Natural killer cell (primary cell): ENCODE measurements around the gene LSM3. TPM values are rescaled to one million over a fixed set of nuclear protein-coding genes. Genes with fewer than 3 reads are reported as not detected.

Experiments
- ATAC-seq, 3 donors: fragments of 150-1000 bp in 2 of 3; fragments of 200-7000 bp in 1 of 3; cut with Tn5 transposase; 1 replicate in 1 of 3; 2 replicates in 2 of 3; pipeline ENCODE4 v1.10.0; 2021; ENCODE audit warnings: mild to moderate bottlenecking in 2 of 3, moderate library complexity in 2 of 3
- DNase-seq, 2 donors: peaks; one replicate each; pipeline versions ENCODE4 v3.0.0 to v3.0.0-alpha.2; 2013 to 2021; ENCODE audit warnings: mixed read lengths in 1 of 2
- H3K27ac ChIP-seq: one replicate; pipeline ENCODE4 v1.5.1; 2013; ENCODE audit warnings: mild to moderate bottlenecking, low read length
- H3K27me3 ChIP-seq: one replicate; pipeline ENCODE4 v1.6.1; 2013; ENCODE audit warnings: low read length; ENCODE audit not compliant: control insufficient read depth, insufficient read depth
- H3K36me3 ChIP-seq: one replicate; pipeline ENCODE4 v1.6.1; 2013; ENCODE audit warnings: low read length; ENCODE audit not compliant: control insufficient read depth, insufficient read depth
- H3K4me1 ChIP-seq: one replicate; pipeline ENCODE4 v1.6.1; 2013; ENCODE audit warnings: low read length; ENCODE audit not compliant: control insufficient read depth, insufficient read depth
- H3K4me3 ChIP-seq: one replicate; pipeline ENCODE4 v1.5.1; 2013; ENCODE audit warnings: low read length
- H3K9me3 ChIP-seq: one replicate; pipeline ENCODE4 v1.6.1; 2013; ENCODE audit warnings: low read length; ENCODE audit not compliant: control insufficient read depth, insufficient read depth
- H3K27ac Mint-ChIP-seq, 2 donors: one replicate each; pipeline ENCODE4 v1.8.0; 2022; ENCODE audit warnings: mild to moderate bottlenecking in 2 of 2, mixed read lengths in 2 of 2, moderate library complexity in 1 of 2
- H3K27me3 Mint-ChIP-seq, 2 donors: one replicate each; pipeline ENCODE4 v1.8.0; 2022; ENCODE audit warnings: low read depth in 2 of 2, mixed read lengths in 2 of 2
- H3K36me3 Mint-ChIP-seq: one replicate; pipeline ENCODE4 v1.8.0; 2022; ENCODE audit warnings: mixed read lengths
- H3K4me1 Mint-ChIP-seq, 2 donors: one replicate each; pipeline ENCODE4 v1.8.0; 2022; ENCODE audit warnings: mixed read lengths in 2 of 2
- H3K4me3 Mint-ChIP-seq: one replicate; pipeline ENCODE4 v1.8.0; 2022; ENCODE audit warnings: mild to moderate bottlenecking, moderate library complexity, mixed read lengths
- H3K9me3 Mint-ChIP-seq, 2 donors: one replicate each; pipeline ENCODE4 v1.8.0; 2022; ENCODE audit warnings: mixed read lengths in 2 of 2
- WGBS: methylation state at CpG from one replicate; pipeline ENCODE4 v1.1.7; 2013; ENCODE audit warnings: missing lambda C conversion rate; ENCODE audit not compliant: insufficient coverage; 5-methylcytosine and 5-hydroxymethylcytosine counted together
- intact Hi-C: fragments of 100-400 bp; cut with micrococcal nuclease; formaldehyde crosslinking; loops from one replicate; pipeline ENCODE4 v1.14.2; 2022
- total RNA-seq, 4 donors: library from RNA; stranded (reverse); fragments of 120-200 nt in 1 of 4; gene quantifications; one replicate each; pipeline versions ENCODE4 v1.2.3 to v1.2.4, GENCODE V29; 2013 to 2022
- TF ChIP-seq, protein P1 (sequence below): fragments of 200-600 bp; IDR thresholded peaks from one replicate; pipeline ENCODE4 v1.8.0; 2022; ENCODE audit warnings: antibody characterized with exemption

LSM3 gene
- total RNA-seq, 3 donors from 2014 or later (not counting 1 experiment from before 2014, with no cell fraction given), result 7.6 to 9.1 (median 8.9) TPM

DNA sequence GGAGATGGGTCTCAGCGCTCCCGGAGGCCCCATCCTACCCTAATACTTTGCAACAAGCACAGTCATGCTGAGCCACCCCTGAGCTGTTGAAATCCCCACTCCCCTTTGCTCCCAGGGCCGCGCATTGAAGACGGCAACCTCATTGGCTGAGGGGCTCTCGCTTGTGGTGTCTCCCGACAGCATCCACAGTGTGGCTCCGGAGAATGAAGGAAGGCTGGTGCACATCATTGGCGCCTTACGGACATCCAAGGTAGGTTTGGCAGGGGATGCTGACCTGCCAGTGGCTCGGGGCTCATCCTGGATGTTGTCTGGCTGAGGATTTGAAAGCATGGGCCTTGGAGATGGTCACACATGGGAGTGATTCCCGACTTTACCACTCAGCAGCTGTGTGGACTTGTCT lies 47.9 kb upstream of the LSM3 start:
- Mint-ChIP-seq H3K36me3 (peaks cover 18% of the 10 kb centered on the region), H3K4me3 (no peak overlapping the region), H3K27me3 (no peaks in the 10 kb centered on the region), H3K4me1 (peaks cover 29 to 38% of the 10 kb centered on the region in 2 donors), H3K9me3 (no peaks in the 10 kb centered on the region), H3K27ac (no peak overlapping the region)
- DNase-seq (no peak), ATAC-seq (no peak)
- Histone ChIP-seq H3K9me3 (no peaks in the 10 kb centered on the region), H3K4me1 (peaks cover 25% of the 10 kb centered on the region), H3K27me3 (no peaks in the 10 kb centered on the region), H3K36me3 (peaks cover 71% of the 10 kb centered on the region), H3K4me3 (no peak overlapping the region), H3K27ac (no peak overlapping the region)
- TF ChIP-seq, protein P1, sequence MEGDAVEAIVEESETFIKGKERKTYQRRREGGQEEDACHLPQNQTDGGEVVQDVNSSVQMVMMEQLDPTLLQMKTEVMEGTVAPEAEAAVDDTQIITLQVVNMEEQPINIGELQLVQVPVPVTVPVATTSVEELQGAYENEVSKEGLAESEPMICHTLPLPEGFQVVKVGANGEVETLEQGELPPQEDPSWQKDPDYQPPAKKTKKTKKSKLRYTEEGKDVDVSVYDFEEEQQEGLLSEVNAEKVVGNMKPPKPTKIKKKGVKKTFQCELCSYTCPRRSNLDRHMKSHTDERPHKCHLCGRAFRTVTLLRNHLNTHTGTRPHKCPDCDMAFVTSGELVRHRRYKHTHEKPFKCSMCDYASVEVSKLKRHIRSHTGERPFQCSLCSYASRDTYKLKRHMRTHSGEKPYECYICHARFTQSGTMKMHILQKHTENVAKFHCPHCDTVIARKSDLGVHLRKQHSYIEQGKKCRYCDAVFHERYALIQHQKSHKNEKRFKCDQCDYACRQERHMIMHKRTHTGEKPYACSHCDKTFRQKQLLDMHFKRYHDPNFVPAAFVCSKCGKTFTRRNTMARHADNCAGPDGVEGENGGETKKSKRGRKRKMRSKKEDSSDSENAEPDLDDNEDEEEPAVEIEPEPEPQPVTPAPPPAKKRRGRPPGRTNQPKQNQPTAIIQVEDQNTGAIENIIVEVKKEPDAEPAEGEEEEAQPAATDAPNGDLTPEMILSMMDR, result no peak
- whole genome bisulfite sequencing, result 99% methylated on average over 12 of the region's 12 CpGs
- intact Hi-C loops, result no loop called here

DNA sequence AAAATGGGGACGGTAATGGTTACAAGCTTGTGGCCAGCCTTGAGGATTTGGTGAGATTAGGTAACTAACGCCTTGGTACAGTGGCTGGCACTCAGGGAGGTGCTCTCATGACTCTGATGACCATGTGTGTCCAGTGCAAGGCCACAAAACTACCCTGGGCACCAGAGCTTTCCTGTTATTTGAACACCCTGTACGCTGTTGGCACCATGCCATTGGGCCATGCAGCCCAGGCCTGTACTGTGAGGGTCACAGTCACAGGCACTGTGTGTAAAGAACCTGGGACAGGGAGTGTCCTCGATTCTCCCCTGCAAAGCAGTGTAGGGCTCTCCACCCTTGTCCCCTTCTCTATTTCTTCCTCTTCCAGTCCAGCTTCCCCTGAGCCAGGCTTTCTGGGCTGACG lies 47.5 kb upstream of the LSM3 start:
- TF ChIP-seq, protein P1, result no peak
- Mint-ChIP-seq H3K4me1 (peaks cover 25 to 34% of the 10 kb centered on the region in 2 donors), H3K27me3 (no peaks in the 10 kb centered on the region), H3K36me3 (peaks cover 22% of the 10 kb centered on the region), H3K9me3 (no peaks in the 10 kb centered on the region), H3K4me3 (no peak overlapping the region), H3K27ac (peak overlapping the region in 1 of 2 donors; percentile 23)
- H3K27me3 ChIP-seq, result no peaks in the 10 kb centered on the region
- H3K4me1 ChIP-seq, result peaks cover 21% of the 10 kb centered on the region
- no peaks in the 10 kb centered on the region for H3K9me3 ChIP-seq
- ATAC-seq, result no peak
- no peak overlapping the region for H3K27ac ChIP-seq
- H3K4me3 ChIP-seq, result no peak overlapping the region
- WGBS, result 92% methylated on average over 5 of the region's 5 CpGs
- H3K36me3 ChIP-seq, result peaks cover 75% of the 10 kb centered on the region
- DNase-seq, result no peak
- intact Hi-C loops, result no loop called here

DNA sequence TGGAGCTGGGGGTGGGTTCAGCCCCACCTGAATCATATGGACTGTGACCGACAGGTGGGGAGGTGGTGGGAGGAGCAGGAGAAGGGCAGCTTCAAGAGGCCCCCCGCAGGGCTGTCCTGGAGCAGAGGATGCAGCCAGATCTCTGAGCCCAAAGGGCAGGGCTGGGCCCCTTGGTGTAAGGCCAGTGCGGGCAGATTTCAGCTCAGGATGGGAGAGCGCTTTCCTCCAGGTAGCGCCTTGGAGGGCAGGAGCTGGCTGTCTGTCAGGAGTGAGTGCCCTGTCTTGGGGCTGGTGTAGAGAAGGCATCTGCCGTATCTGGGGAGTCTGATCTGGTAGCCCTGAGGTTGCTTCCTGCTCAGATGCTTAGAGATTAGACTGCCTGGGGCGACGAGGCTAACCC lies 46.5 kb upstream of the LSM3 start:
- peaks cover 81% of the 10 kb centered on the region for H3K36me3 ChIP-seq
- DNase-seq (no peak), ATAC-seq (no peak)
- TF ChIP-seq, protein P1, result no peak
- no peak overlapping the region for H3K27ac ChIP-seq
- Mint-ChIP-seq H3K36me3 (peaks cover 24% of the 10 kb centered on the region), H3K27me3 (no peaks in the 10 kb centered on the region), H3K4me1 (peaks cover 17 to 25% of the 10 kb centered on the region in 2 donors), H3K9me3 (no peaks in the 10 kb centered on the region), H3K4me3 (no peak overlapping the region), H3K27ac (peak overlapping the region in 1 of 2 donors; percentile 78)
- no peaks in the 10 kb centered on the region for H3K27me3 ChIP-seq
- H3K4me1 ChIP-seq, result peaks cover 12% of the 10 kb centered on the region
- H3K4me3 ChIP-seq, result no peak overlapping the region
- no peaks in the 10 kb centered on the region for H3K9me3 ChIP-seq
- WGBS, result 87% methylated on average over 8 of the region's 8 CpGs
- intact Hi-C loops, result no loop called here

DNA sequence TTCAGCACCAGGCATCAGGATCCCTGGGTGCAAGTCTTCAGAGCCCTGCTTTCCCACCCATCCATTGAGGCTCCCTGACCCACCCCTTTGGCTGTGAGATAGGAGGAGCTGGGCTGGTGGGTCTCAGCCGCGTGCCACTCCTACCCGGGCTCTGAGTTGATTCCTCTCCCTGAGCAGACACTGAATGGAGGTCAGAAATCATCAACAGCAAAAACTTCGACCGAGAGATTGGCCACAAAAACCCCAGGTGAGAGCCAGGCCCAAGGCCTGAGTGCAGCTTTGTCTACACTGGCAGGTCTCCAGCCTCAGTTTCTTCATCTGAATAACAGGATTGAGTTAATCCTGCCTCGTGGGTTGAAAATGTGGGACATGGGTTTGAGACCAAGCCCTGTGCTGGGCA lies 45.9 kb upstream of the LSM3 start:
- H3K27ac Mint-ChIP-seq, result peak overlapping the region in 1 of 2 donors; percentile 78
- Histone ChIP-seq H3K4me3 (no peak overlapping the region), H3K4me1 (peaks cover 7% of the 10 kb centered on the region), H3K27ac (no peak overlapping the region), H3K36me3 (peaks cover 87% of the 10 kb centered on the region), H3K27me3 (no peaks in the 10 kb centered on the region), H3K9me3 (no peaks in the 10 kb centered on the region)
- peaks cover 24% of the 10 kb centered on the region for H3K36me3 Mint-ChIP-seq
- peaks cover 11 to 19% of the 10 kb centered on the region in 2 donors for H3K4me1 Mint-ChIP-seq
- ATAC-seq (no peak), DNase-seq (no peak)
- WGBS, result 99% methylated on average over 6 of the region's 6 CpGs
- no peaks in the 10 kb centered on the region for H3K9me3 Mint-ChIP-seq
- no peak overlapping the region for H3K4me3 Mint-ChIP-seq
- no peaks in the 10 kb centered on the region for H3K27me3 Mint-ChIP-seq
- TF ChIP-seq, protein P1, result no peak
- intact Hi-C loops, result no loop called here
